Lower leg skin (tissue), 3 donors: ENCODE measurements around the gene CHAT.

ENCODE experiments used
- POLR2A ChIP-seq, 2 donors: fragments of 450-650 bp; IDR thresholded peaks; one replicate each; pipeline ENCODE4 v1.6.1; 2016 to 2017; ENCODE audit warnings: antibody characterized with exemption in 2 of 2, mild to moderate bottlenecking in 1 of 2, moderate library complexity in 1 of 2
- TF ChIP-seq, protein P1 (sequence below), 3 donors: fragments of 450-650 bp; IDR thresholded peaks; one replicate each; pipeline ENCODE4 v1.5.1; 2016; ENCODE audit warnings: antibody characterized with exemption in 3 of 3, mild to moderate bottlenecking in 3 of 3, moderate library complexity in 2 of 3

DNA sequence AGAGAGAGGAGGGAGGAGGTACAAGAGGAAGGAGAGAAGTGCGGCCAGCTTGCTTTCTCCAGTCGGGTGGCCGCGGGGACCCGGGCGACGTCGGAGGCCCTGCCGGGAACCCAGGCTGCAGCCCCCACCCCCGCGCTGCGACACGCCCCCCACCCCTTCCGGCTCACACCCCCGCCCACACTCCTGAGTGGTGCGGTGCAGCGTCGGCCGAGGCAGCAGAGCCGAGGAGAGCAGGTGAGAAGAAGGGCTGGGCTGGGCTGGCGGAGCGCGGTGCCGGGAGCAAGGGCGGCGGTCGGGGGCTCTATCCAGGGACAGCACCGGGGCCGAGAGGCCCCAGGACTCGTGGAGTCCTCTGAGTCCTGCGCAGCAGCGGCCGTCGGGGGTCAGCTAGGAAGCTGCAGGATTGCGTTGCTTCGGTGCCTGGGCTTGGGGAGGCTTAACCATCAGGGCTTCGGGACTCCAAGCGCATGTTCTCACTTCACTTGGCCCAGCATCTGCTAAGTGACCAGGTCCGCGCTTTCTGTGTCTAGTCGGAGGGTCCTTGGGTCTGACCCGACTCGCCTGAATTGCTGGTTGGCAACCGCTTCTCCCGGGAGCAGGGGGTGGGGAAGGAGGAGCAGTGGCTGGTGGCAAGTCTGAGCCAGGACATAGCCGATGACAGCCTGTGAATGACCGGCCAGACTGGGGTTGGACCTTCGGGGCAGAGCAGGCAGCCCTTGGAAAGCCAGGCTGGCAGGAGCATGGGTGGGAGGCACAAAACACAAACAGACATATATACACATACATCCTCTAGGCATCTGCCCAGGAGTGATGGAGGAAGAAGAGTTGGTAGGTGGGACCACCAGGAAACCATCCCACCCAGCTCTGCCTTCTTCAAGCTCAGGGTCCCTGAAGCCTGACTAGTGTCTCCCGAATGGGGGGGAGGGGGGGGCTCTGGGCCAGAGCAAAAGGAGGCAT is 683 bp downstream of the CHAT start:
- TF ChIP-seq, protein P1, sequence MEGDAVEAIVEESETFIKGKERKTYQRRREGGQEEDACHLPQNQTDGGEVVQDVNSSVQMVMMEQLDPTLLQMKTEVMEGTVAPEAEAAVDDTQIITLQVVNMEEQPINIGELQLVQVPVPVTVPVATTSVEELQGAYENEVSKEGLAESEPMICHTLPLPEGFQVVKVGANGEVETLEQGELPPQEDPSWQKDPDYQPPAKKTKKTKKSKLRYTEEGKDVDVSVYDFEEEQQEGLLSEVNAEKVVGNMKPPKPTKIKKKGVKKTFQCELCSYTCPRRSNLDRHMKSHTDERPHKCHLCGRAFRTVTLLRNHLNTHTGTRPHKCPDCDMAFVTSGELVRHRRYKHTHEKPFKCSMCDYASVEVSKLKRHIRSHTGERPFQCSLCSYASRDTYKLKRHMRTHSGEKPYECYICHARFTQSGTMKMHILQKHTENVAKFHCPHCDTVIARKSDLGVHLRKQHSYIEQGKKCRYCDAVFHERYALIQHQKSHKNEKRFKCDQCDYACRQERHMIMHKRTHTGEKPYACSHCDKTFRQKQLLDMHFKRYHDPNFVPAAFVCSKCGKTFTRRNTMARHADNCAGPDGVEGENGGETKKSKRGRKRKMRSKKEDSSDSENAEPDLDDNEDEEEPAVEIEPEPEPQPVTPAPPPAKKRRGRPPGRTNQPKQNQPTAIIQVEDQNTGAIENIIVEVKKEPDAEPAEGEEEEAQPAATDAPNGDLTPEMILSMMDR (IDR thresholded peaks at IDR 0.05), result no peak
- TF ChIP-seq POLR2A (IDR thresholded peaks at IDR 0.05), result no peak
